ENCODE results near the gene ICOSLG.
"Not testable (repeated sequence)": the region's sequence is repeated elsewhere in the genome, so short reads cannot be mapped to it uniquely, and the experiment has no call there.

Gene ICOSLG

GRCh38 chr21:44182202-44182601, 58.5 kb downstream of the ICOSLG start:
- H3K4me3 ChIP-seq (ENCODE audit: low read depth, low read length); DNase-seq (ENCODE audit: low read depth, low spot score); POLR2A ChIA-PET; CTCF ChIA-PET: not testable (repeated sequence)

GRCh38 chr21:44181506-44181905, 59.2 kb downstream of the ICOSLG start:
- H3K4me3 ChIP-seq (ENCODE audit: low read depth, low read length); POLR2A ChIA-PET; CTCF ChIA-PET; DNase-seq (ENCODE audit: low read depth, low spot score): not testable (repeated sequence)

GRCh38 chr21:44176127-44176526, 64.6 kb downstream of the ICOSLG start:
- POLR2A ChIA-PET; DNase-seq (ENCODE audit: low read depth, low spot score); CTCF ChIA-PET; H3K4me3 ChIP-seq (ENCODE audit: low read depth, low read length): not testable (repeated sequence)

- CTCF ChIA-PET; H3K4me3 ChIP-seq (ENCODE audit: low read depth, low read length); DNase-seq (ENCODE audit: low read depth, low spot score); POLR2A ChIA-PET: not testable (repeated sequence)
These were observed 65.6 kb downstream of the ICOSLG start for GRCh38 chr21:44175189-44175588.

Measured in AG04449 (cell line).